Measurements from ENCODE around the gene PRSS33. TPM values are rescaled to one million over a fixed set of nuclear protein-coding genes. Genes with fewer than 3 reads are reported as not detected.

The PRSS33 gene
- total and polyA plus RNA-seq, 9 donors = 0.36 to 26.8 (median 0.82) TPM; not detected in 4

GRCh38 chr16:2828876-2829430 is 41.6 kb upstream of the PRSS33 start:
- no peaks in the 10 kb centered on the region for H3K36me3 ChIP-seq
- no peaks in the 10 kb centered on the region for H3K27me3 ChIP-seq
- no peak overlapping the region for H3K27ac ChIP-seq
- H3K4me1 ChIP-seq (ENCODE audit: insufficient read depth) = no peaks in the 10 kb centered on the region
- no peak for DNase-seq
- H3K4me3 ChIP-seq = no peak overlapping the region
- no peak for TF ChIP-seq POLR2A (IDR thresholded peaks at IDR 0.05)
- no peak for TF ChIP-seq CTCF (IDR thresholded peaks at IDR 0.05)
- no peak for TF ChIP-seq EP300 (IDR thresholded peaks at IDR 0.05)
- WGBS, 3 donors = 80 to 84% (median 82%) methylated on average over 17 of the region's 17 CpGs
- intact Hi-C loops (cut with DNase I) = no loop called here
- H3K9me3 ChIP-seq = no peaks in the 10 kb centered on the region

- H3K36me3 ChIP-seq = no peaks in the 10 kb centered on the region
- no peaks in the 10 kb centered on the region for H3K27me3 ChIP-seq
- TF ChIP-seq CTCF (IDR thresholded peaks at IDR 0.05) = no peak
- no peak for TF ChIP-seq POLR2A (IDR thresholded peaks at IDR 0.05)
- no peak for TF ChIP-seq EP300 (IDR thresholded peaks at IDR 0.05)
- intact Hi-C loops (cut with DNase I) = no loop called here
- no peak for DNase-seq
- H3K4me3 ChIP-seq = no peak overlapping the region
- no peaks in the 10 kb centered on the region for H3K9me3 ChIP-seq
- H3K27ac ChIP-seq = no peak overlapping the region
- 78 to 92% (median 86%) methylated on average over 8 of the region's 8 CpGs for WGBS, 3 donors
- no peaks in the 10 kb centered on the region for H3K4me1 ChIP-seq (ENCODE audit: insufficient read depth)
Measured at GRCh38 chr16:2828521-2828840, 41.1 kb upstream of the PRSS33 start.

GRCh38 chr16:2827831-2828520 is 40.6 kb upstream of the PRSS33 start:
- peak in 1 of 5 donors; percentile 14 for DNase-seq
- H3K9me3 ChIP-seq = no peaks in the 10 kb centered on the region
- intact Hi-C loops (cut with DNase I) = no loop called here
- TF ChIP-seq POLR2A (IDR thresholded peaks at IDR 0.05) = no peak
- no peak for TF ChIP-seq EP300 (IDR thresholded peaks at IDR 0.05)
- no peak for TF ChIP-seq CTCF (IDR thresholded peaks at IDR 0.05)
- H3K27ac ChIP-seq = no peak overlapping the region
- H3K4me1 ChIP-seq (ENCODE audit: insufficient read depth) = no peaks in the 10 kb centered on the region
- 62 to 70% (median 64%) methylated on average over 14 of the region's 14 CpGs for WGBS, 3 donors
- H3K27me3 ChIP-seq = no peaks in the 10 kb centered on the region
- no peaks in the 10 kb centered on the region for H3K36me3 ChIP-seq
- H3K4me3 ChIP-seq = no peak overlapping the region

- WGBS, 3 donors = 68 to 77% (median 73%) methylated on average over 15 of the region's 15 CpGs
- TF ChIP-seq EP300 (IDR thresholded peaks at IDR 0.05) (no peak), POLR2A (IDR thresholded peaks at IDR 0.05) (no peak), CTCF (IDR thresholded peaks at IDR 0.05) (no peak)
- H3K4me1 ChIP-seq (ENCODE audit: insufficient read depth) = no peaks in the 10 kb centered on the region
- no peaks in the 10 kb centered on the region for H3K27me3 ChIP-seq
- peak in 1 of 5 donors; percentile 24 for DNase-seq
- no peak overlapping the region for H3K4me3 ChIP-seq
- intact Hi-C loops (cut with DNase I) = no loop called here
- H3K27ac ChIP-seq = no peak overlapping the region
- H3K36me3 ChIP-seq = no peaks in the 10 kb centered on the region
- no peaks in the 10 kb centered on the region for H3K9me3 ChIP-seq
Measured at GRCh38 chr16:2827374-2827791, 40.0 kb upstream of the PRSS33 start.
